ENCODE data around the gene ENPEP. TPM values are rescaled to one million over a fixed set of nuclear protein-coding genes. Genes with fewer than 3 reads are reported as not detected.

The ENPEP gene
- total RNA-seq, 2 donors from 2014 or later, result 0.78 to 4.0 TPM

- Histone ChIP-seq H3K4me1 (no peaks in the 10 kb centered on the region), H3K27me3 (no peaks in the 10 kb centered on the region), H3K36me3 (replicated peaks in 1 of 2; ENCODE audit: insufficient read depth in 1 of 2, low read depth in 2 of 2) (no peaks in the 10 kb centered on the region), H3K27ac (no peak overlapping the region), H3K4me3 (no peak overlapping the region), H3K9me3 (peaks cover 0 to 16% (median 0%) of the 10 kb centered on the region in 3 donors)
- TF ChIP-seq CTCF (IDR thresholded peaks at IDR 0.05) (no peak), POLR2A (IDR thresholded peaks at IDR 0.05) (no peak)
- intact Hi-C loops (cut with DNase I), result no loop called here
- DNase-seq, result no peak
- no peak for ATAC-seq
- WGBS, 2 donors, result 38 to 57% methylated on average over 3 of the region's 3 CpGs
Measured at GRCh38 chr4:110533940-110534339, 58.0 kb downstream of the ENPEP start.

GRCh38 chr4:110540581-110540980, 64.6 kb downstream of the ENPEP start:
- TF ChIP-seq POLR2A (IDR thresholded peaks at IDR 0.05), result no peak
- no peak for TF ChIP-seq CTCF (IDR thresholded peaks at IDR 0.05)
- intact Hi-C loops (cut with DNase I), result no loop called here
- Histone ChIP-seq H3K27me3 (no peaks in the 10 kb centered on the region), H3K27ac (no peak overlapping the region), H3K36me3 (replicated peaks in 1 of 2; ENCODE audit: insufficient read depth in 1 of 2, low read depth in 2 of 2) (no peaks in the 10 kb centered on the region), H3K4me3 (no peak overlapping the region), H3K9me3 (peaks cover 0 to 16% (median 0%) of the 10 kb centered on the region in 3 donors), H3K4me1 (no peaks in the 10 kb centered on the region)
- ATAC-seq (no peak), DNase-seq (no peak)
- whole genome bisulfite sequencing, 2 donors, result 42 to 47% methylated on average over 3 of the region's 3 CpGs

- Histone ChIP-seq H3K9me3 (peaks cover 0 to 16% (median 0%) of the 10 kb centered on the region in 3 donors), H3K27me3 (no peaks in the 10 kb centered on the region), H3K4me3 (no peak overlapping the region), H3K36me3 (replicated peaks in 1 of 2; ENCODE audit: insufficient read depth in 1 of 2, low read depth in 2 of 2) (no peaks in the 10 kb centered on the region), H3K4me1 (no peaks in the 10 kb centered on the region), H3K27ac (no peak overlapping the region)
- ATAC-seq (no peak), DNase-seq (no peak)
- intact Hi-C loops (cut with DNase I), result no loop called here
- TF ChIP-seq POLR2A (IDR thresholded peaks at IDR 0.05) (no peak), CTCF (IDR thresholded peaks at IDR 0.05) (no peak)
- WGBS, 2 donors, result 49 to 79% methylated on average over 1 of the region's 1 CpG
Measured at GRCh38 chr4:110540982-110541451, 65.1 kb downstream of the ENPEP start.

GRCh38 chr4:110543577-110543976, 67.6 kb downstream of the ENPEP start:
- no peak for DNase-seq
- ATAC-seq, result no peak
- Histone ChIP-seq H3K27ac (no peak overlapping the region), H3K4me1 (no peaks in the 10 kb centered on the region), H3K36me3 (replicated peaks in 1 of 2; ENCODE audit: insufficient read depth in 1 of 2, low read depth in 2 of 2) (no peaks in the 10 kb centered on the region), H3K9me3 (peaks cover 0 to 2% (median 0%) of the 10 kb centered on the region in 3 donors), H3K27me3 (no peaks in the 10 kb centered on the region), H3K4me3 (no peak overlapping the region)
- 79 to 82% methylated on average over 2 of the region's 2 CpGs for WGBS, 2 donors
- intact Hi-C loops (cut with DNase I), result no loop called here
- TF ChIP-seq CTCF (IDR thresholded peaks at IDR 0.05) (no peak), POLR2A (IDR thresholded peaks at IDR 0.05) (no peak)

- intact Hi-C loops (cut with DNase I), result no loop called here
- H3K36me3 ChIP-seq (replicated peaks in 1 of 2; ENCODE audit: insufficient read depth in 1 of 2, low read depth in 2 of 2), result no peaks in the 10 kb centered on the region
- no peak for ATAC-seq
- H3K4me3 ChIP-seq, result no peak overlapping the region
- TF ChIP-seq CTCF (IDR thresholded peaks at IDR 0.05) (no peak), POLR2A (IDR thresholded peaks at IDR 0.05) (no peak)
- H3K9me3 ChIP-seq, result no peaks in the 10 kb centered on the region
- H3K4me1 ChIP-seq, result no peaks in the 10 kb centered on the region
- no peak overlapping the region for H3K27ac ChIP-seq
- H3K27me3 ChIP-seq, result no peaks in the 10 kb centered on the region
- DNase-seq, result no peak
Measured at GRCh38 chr4:110544594-110544993, 68.6 kb downstream of the ENPEP start.
